Measurements from ENCODE around the gene DEFB131A.
"Not testable (repeated sequence)": the region's sequence is repeated elsewhere in the genome, so short reads cannot be mapped to it uniquely, and the experiment has no call there.

Gene DEFB131A, protein sequence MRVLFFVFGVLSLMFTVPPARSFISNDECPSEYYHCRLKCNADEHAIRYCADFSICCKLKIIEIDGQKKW

DNA sequence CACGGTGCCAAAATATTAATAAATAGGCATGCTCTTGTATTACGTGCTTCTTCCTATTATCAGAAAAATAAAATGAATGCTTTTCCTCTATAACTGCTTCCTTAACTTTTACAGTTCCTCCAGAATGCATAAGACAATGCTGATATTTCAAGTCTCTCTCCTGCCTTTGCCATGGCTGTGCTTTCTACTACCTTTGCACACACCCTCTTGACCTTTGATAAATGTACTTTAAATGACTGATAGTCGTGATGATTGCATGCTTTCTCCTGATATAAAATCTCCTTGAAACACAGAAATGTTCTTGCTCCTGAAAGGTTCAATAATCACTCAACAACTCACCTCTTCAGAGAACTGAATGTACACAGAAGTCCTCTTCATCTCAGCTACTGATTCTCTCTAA is at the start of gene DEFB131A:
TSS of gene DEFB131A (plus strand) at position 301 of the 400 bp plus-strand sequence. CDS start 120 bp downstream, outside the sequence.
- H3K36me3 ChIP-seq (ENCODE audit: control insufficient read depth in 1 of 2, insufficient read depth in 2 of 2, low read length in 2 of 2): not testable (repeated sequence)

DNA sequence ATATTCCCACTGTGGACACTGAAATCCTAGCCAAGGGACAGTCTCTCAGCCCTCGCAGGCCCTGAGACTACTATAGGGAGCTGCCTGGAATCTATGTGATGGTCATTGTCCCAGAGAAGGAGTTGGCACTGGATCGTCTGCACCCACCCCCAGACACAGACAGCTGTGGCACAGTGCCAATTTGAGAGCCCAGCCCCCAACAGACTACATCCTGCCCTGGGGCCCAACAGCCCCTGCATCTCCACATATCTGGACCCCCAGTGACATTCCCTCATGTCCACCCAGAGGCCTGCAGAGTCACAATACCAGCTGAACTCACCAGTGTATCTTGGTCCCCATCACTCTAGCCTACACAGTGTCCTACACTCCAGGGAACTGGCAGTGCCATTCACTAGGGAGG is 38.4 kb upstream of the DEFB131A start:
- H3K27ac ChIP-seq (ENCODE audit: low read length); H3K36me3 ChIP-seq (ENCODE audit: control insufficient read depth in 1 of 2, insufficient read depth in 2 of 2, low read length in 2 of 2); H3K4me1 ChIP-seq (ENCODE audit: control insufficient read depth in 1 of 2, insufficient read depth in 2 of 2, low read length in 2 of 2): not testable (repeated sequence)

More for the DNA sequence above, at the start of gene DEFB131A:
- not testable (repeated sequence) for H3K27me3 ChIP-seq (ENCODE audit: low read depth, low read length); H3K9me3 ChIP-seq (ENCODE audit: control insufficient read depth in 1 of 2, low read length in 2 of 2); H3K4me1 ChIP-seq (ENCODE audit: control insufficient read depth in 1 of 2, insufficient read depth in 2 of 2, low read length in 2 of 2); H3K4me3 ChIP-seq (ENCODE audit: low read depth in 1 of 2, low read length in 2 of 2); H3K27ac ChIP-seq (ENCODE audit: low read length)

DNA sequence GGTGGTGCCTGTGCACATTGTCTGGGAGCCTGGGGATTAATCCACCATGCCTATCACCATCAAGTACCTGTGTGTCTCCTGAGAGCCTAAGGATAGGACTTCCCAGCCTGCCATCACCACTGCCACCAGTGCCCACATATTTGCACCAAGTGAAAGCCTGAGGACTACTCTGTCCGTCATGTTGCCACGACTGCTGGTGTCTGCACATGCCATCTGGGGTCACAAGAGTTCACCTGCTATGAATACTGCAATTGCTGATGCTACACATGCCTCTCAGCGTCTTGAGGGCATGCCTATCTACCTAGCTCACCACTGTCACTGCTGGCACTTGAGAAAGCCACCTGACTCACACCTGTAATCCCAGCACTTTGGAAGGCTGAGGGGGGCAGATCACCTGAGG is 37.7 kb upstream of the DEFB131A start:
- H3K27ac ChIP-seq (ENCODE audit: low read length); H3K36me3 ChIP-seq (ENCODE audit: control insufficient read depth in 1 of 2, insufficient read depth in 2 of 2, low read length in 2 of 2); H3K4me3 ChIP-seq (ENCODE audit: low read depth in 1 of 2, low read length in 2 of 2); H3K4me1 ChIP-seq (ENCODE audit: control insufficient read depth in 1 of 2, insufficient read depth in 2 of 2, low read length in 2 of 2); H3K27me3 ChIP-seq (ENCODE audit: low read depth, low read length); H3K9me3 ChIP-seq (ENCODE audit: control insufficient read depth in 1 of 2, low read length in 2 of 2): not testable (repeated sequence)

More for the DNA sequence above, 38.4 kb upstream of the DEFB131A start:
- not testable (repeated sequence) for H3K27me3 ChIP-seq (ENCODE audit: low read depth, low read length); H3K9me3 ChIP-seq (ENCODE audit: control insufficient read depth in 1 of 2, low read length in 2 of 2); H3K4me3 ChIP-seq (ENCODE audit: low read depth in 1 of 2, low read length in 2 of 2)

GRCh38 chr4:9409793-9410192 is 34.4 kb upstream of the DEFB131A start:
- Histone ChIP-seq H3K4me3 (ENCODE audit: low read depth in 1 of 2, low read length in 2 of 2) (no peak overlapping the region), H3K4me1 (ENCODE audit: control insufficient read depth in 1 of 2, insufficient read depth in 2 of 2, low read length in 2 of 2) (no peaks in the 10 kb centered on the region), H3K36me3 (ENCODE audit: control insufficient read depth in 1 of 2, insufficient read depth in 2 of 2, low read length in 2 of 2) (no peaks in the 10 kb centered on the region), H3K9me3 (ENCODE audit: control insufficient read depth in 1 of 2, low read length in 2 of 2) (no peaks in the 10 kb centered on the region), H3K27me3 (ENCODE audit: low read depth, low read length) (no peaks in the 10 kb centered on the region), H3K27ac (ENCODE audit: low read length) (no peak overlapping the region)

- not testable (repeated sequence) for H3K27me3 ChIP-seq (ENCODE audit: low read depth, low read length); H3K9me3 ChIP-seq (ENCODE audit: control insufficient read depth in 1 of 2, low read length in 2 of 2); H3K4me1 ChIP-seq (ENCODE audit: control insufficient read depth in 1 of 2, insufficient read depth in 2 of 2, low read length in 2 of 2); H3K36me3 ChIP-seq (ENCODE audit: control insufficient read depth in 1 of 2, insufficient read depth in 2 of 2, low read length in 2 of 2); H3K4me3 ChIP-seq (ENCODE audit: low read depth in 1 of 2, low read length in 2 of 2); H3K27ac ChIP-seq (ENCODE audit: low read length)
These were observed 22.2 kb upstream of the DEFB131A start for GRCh38 chr4:9421884-9422455.

DNA sequence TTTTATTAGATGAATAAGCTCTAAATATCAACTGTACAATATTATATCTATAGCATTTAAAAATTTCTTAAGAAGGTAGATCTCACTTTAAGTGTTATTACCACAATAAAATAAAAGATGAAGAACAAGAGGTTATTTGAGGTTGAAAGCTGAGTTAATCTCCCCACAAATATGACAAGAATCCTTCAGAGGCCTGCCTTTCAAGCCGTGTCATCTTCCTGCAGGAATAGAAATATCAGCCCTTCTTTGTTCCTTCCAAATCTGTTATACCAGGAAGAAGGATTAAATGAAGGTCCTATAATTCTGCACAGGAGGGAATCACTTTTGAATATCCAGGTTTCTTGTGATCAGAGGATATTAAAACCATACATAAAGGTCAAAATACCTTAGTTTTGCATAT is 18.3 kb upstream of the DEFB131A start:
- H3K4me1 ChIP-seq (ENCODE audit: control insufficient read depth in 1 of 2, insufficient read depth in 2 of 2, low read length in 2 of 2); H3K36me3 ChIP-seq (ENCODE audit: control insufficient read depth in 1 of 2, insufficient read depth in 2 of 2, low read length in 2 of 2): not testable (repeated sequence)

DNA sequence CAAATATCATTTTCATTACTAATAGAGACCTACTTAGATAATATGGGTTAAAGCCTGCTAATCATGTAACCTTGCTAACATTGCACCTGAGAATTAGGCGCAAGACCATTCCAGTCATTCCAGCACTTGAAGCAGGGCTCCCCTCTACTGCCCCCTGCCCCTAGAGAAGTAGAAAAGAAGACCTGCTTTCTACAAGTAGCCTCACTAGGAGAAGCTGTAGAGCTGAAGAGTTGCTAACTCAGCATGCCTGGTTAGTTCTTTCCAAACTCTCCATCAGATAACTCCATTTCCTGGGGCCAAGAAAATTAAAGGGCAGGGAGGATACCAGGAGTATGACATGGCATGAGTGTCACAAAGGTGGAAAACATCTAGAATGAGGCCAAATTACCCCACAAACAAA is 14.2 kb upstream of the DEFB131A start:
- not testable (repeated sequence) for H3K36me3 ChIP-seq (ENCODE audit: control insufficient read depth in 1 of 2, insufficient read depth in 2 of 2, low read length in 2 of 2); H3K27ac ChIP-seq (ENCODE audit: low read length); H3K4me3 ChIP-seq (ENCODE audit: low read depth in 1 of 2, low read length in 2 of 2); H3K27me3 ChIP-seq (ENCODE audit: low read depth, low read length); H3K9me3 ChIP-seq (ENCODE audit: control insufficient read depth in 1 of 2, low read length in 2 of 2); H3K4me1 ChIP-seq (ENCODE audit: control insufficient read depth in 1 of 2, insufficient read depth in 2 of 2, low read length in 2 of 2)

More for the DNA sequence above, 18.3 kb upstream of the DEFB131A start:
- H3K9me3 ChIP-seq (ENCODE audit: control insufficient read depth in 1 of 2, low read length in 2 of 2); H3K27me3 ChIP-seq (ENCODE audit: low read depth, low read length); H3K4me3 ChIP-seq (ENCODE audit: low read depth in 1 of 2, low read length in 2 of 2); H3K27ac ChIP-seq (ENCODE audit: low read length): not testable (repeated sequence)

GRCh38 chr4:9433320-9433719 is 10.9 kb upstream of the DEFB131A start:
- H3K9me3 ChIP-seq (ENCODE audit: control insufficient read depth in 1 of 2, low read length in 2 of 2); H3K4me3 ChIP-seq (ENCODE audit: low read depth in 1 of 2, low read length in 2 of 2); H3K27me3 ChIP-seq (ENCODE audit: low read depth, low read length); H3K4me1 ChIP-seq (ENCODE audit: control insufficient read depth in 1 of 2, insufficient read depth in 2 of 2, low read length in 2 of 2); H3K36me3 ChIP-seq (ENCODE audit: control insufficient read depth in 1 of 2, insufficient read depth in 2 of 2, low read length in 2 of 2); H3K27ac ChIP-seq (ENCODE audit: low read length): not testable (repeated sequence)

DNA sequence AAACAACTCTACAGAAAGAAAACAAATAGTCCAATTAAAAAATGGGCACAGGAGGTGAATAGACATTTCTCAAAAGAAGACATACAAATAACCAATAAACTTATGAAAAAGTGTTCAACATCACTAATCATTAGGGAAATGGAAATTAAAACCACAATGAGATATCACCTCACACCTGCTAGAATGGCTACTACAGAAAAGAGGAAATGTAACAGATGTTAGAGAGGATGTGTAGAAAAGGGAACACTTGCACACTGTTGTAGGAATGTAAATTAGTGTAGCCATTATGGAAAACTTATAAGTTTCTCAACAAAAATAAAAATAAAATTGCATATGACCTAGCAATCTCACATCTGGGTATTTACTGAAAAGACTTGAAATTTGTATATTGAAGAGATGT is 7.5 kb upstream of the DEFB131A start:
- not testable (repeated sequence) for H3K36me3 ChIP-seq (ENCODE audit: control insufficient read depth in 1 of 2, insufficient read depth in 2 of 2, low read length in 2 of 2); H3K27ac ChIP-seq (ENCODE audit: low read length); H3K9me3 ChIP-seq (ENCODE audit: control insufficient read depth in 1 of 2, low read length in 2 of 2); H3K4me1 ChIP-seq (ENCODE audit: control insufficient read depth in 1 of 2, insufficient read depth in 2 of 2, low read length in 2 of 2); H3K4me3 ChIP-seq (ENCODE audit: low read depth in 1 of 2, low read length in 2 of 2); H3K27me3 ChIP-seq (ENCODE audit: low read depth, low read length)

DNA sequence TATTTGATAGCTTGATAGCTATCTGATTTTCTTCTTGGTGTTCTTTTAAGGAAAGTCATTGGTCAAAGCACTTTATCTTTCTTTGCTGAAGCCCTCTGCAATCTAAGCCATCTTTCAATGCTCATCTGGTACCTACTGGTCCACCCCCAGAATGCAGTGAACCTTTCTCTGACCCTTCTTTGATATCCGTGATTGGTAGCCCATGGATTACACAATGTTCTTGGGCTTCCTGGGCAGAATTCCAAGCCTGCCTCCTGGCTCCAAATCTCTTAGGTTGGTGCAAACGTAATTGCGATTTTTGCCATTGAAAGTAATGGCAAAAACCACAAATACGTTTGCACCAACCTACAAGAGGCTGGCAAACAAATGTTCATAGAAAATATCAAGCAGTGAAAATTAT is 1.9 kb upstream of the DEFB131A start:
- H3K9me3 ChIP-seq (ENCODE audit: control insufficient read depth in 1 of 2, low read length in 2 of 2); H3K4me1 ChIP-seq (ENCODE audit: control insufficient read depth in 1 of 2, insufficient read depth in 2 of 2, low read length in 2 of 2); H3K27ac ChIP-seq (ENCODE audit: low read length); H3K27me3 ChIP-seq (ENCODE audit: low read depth, low read length); H3K36me3 ChIP-seq (ENCODE audit: control insufficient read depth in 1 of 2, insufficient read depth in 2 of 2, low read length in 2 of 2); H3K4me3 ChIP-seq (ENCODE audit: low read depth in 1 of 2, low read length in 2 of 2): not testable (repeated sequence)

GRCh38 chr4:9444681-9445080 is 467 bp downstream of the DEFB131A start:
- H3K4me3 ChIP-seq (ENCODE audit: low read depth in 1 of 2, low read length in 2 of 2); H3K27ac ChIP-seq (ENCODE audit: low read length); H3K36me3 ChIP-seq (ENCODE audit: control insufficient read depth in 1 of 2, insufficient read depth in 2 of 2, low read length in 2 of 2); H3K27me3 ChIP-seq (ENCODE audit: low read depth, low read length); H3K4me1 ChIP-seq (ENCODE audit: control insufficient read depth in 1 of 2, insufficient read depth in 2 of 2, low read length in 2 of 2); H3K9me3 ChIP-seq (ENCODE audit: control insufficient read depth in 1 of 2, low read length in 2 of 2): not testable (repeated sequence)

DNA sequence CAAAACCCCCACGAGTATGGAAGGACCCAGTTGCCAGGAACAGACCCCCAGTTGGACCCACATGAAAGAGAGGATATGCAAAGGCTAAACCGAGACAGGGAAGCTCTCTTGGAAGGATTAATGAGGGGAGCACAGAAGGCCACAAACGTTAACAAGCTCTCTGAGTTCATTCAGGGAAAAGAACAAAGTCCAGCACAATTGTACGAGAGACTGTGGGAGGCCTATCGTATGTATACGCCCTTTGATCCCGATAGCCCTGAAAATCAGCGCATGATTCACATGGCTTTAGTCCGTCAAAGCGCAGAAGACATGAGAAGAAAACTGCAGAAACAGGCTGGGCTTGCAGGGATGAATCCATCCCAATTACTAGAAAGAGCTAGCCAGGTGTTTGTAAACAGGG is 8.0 kb downstream of the DEFB131A start:
- not testable (repeated sequence) for H3K36me3 ChIP-seq (ENCODE audit: control insufficient read depth in 1 of 2, insufficient read depth in 2 of 2, low read length in 2 of 2); H3K4me1 ChIP-seq (ENCODE audit: control insufficient read depth in 1 of 2, insufficient read depth in 2 of 2, low read length in 2 of 2); H3K27ac ChIP-seq (ENCODE audit: low read length); H3K4me3 ChIP-seq (ENCODE audit: low read depth in 1 of 2, low read length in 2 of 2); H3K27me3 ChIP-seq (ENCODE audit: low read depth, low read length); H3K9me3 ChIP-seq (ENCODE audit: control insufficient read depth in 1 of 2, low read length in 2 of 2)

Data from muscle layer of duodenum (tissue), 2 donors.